Measurements from ENCODE around the gene GRK1.
"Not testable (repeated sequence)": the region's sequence is repeated elsewhere in the genome, so short reads cannot be mapped to it uniquely, and the experiment has no call there.

The GRK1 gene

DNA sequence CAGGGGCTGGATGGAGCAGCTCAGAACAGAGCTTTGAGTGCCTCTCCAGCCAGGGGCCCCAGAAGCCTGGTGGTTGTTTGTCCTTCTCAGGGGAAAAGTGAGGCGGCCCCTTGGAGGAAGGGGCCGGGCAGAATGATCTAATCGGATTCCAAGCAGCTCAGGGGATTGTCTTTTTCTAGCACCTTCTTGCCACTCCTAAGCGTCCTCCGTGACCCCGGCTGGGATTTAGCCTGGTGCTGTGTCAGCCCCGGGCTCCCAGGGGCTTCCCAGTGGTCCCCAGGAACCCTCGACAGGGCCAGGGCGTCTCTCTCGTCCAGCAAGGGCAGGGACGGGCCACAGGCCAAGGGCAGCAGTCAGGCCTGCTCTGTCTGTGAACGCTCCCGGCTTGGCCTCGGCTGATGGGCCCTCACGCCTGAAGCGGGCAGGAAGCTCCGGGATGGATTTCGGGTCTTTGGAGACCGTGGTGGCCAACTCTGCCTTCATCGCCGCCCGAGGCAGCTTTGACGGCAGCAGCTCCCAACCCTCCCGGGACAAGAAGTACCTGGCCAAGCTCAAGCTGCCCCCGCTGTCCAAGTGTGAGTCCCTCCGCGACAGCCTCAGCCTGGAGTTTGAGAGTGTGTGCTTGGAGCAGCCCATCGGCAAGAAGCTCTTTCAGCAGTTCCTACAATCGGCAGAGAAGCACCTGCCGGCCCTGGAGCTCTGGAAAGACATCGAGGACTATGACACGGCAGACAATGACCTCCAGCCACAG is at the start of gene GRK1:
GRK1 (plus strand) TSS at position 269 of the 751 bp plus-strand sequence; CDS start at position 437, 168 bp downstream.
- no peak for DNase-seq (ENCODE audit: low spot score)

DNA sequence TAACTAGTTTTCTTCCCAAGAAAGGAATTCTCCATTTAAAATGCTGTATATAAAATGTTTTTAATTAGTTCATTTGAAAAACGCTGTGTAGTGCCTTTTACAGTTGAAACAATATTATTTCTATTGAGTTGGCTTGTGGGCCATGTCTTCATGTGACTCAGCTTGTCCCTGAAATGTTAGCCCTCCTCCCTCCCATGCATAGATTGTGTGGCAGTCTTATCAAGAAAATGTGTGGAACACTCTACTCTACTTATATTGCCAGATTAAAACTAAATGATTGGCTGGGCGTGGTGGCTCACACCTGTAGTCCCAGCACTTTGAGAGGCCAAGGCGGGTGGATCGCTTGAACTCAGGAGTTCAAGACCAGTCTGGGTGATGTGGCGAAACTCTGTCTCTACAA is 49.1 kb upstream of the GRK1 start:
- DNase-seq (ENCODE audit: low spot score): no peak

DNA sequence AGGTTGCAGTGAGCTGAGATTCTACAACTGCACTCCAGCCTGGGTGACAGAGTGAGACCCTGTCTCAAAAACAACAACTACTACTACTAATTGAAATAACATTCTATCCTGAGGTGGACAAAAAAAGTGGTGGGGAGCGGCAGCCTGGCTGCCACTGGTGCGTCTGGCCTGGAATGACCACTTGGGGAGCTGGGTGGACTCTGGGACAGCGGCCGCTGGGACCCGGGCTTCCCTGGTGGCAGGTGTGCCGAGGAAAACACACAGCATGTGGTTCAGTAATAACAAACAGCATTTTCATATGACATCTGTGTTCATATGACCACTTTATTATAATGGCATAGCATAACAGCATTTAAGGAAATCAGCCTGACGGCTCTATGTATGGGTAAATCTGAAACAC is 48.6 kb upstream of the GRK1 start:
- DNase-seq (ENCODE audit: low spot score): no peak

DNA sequence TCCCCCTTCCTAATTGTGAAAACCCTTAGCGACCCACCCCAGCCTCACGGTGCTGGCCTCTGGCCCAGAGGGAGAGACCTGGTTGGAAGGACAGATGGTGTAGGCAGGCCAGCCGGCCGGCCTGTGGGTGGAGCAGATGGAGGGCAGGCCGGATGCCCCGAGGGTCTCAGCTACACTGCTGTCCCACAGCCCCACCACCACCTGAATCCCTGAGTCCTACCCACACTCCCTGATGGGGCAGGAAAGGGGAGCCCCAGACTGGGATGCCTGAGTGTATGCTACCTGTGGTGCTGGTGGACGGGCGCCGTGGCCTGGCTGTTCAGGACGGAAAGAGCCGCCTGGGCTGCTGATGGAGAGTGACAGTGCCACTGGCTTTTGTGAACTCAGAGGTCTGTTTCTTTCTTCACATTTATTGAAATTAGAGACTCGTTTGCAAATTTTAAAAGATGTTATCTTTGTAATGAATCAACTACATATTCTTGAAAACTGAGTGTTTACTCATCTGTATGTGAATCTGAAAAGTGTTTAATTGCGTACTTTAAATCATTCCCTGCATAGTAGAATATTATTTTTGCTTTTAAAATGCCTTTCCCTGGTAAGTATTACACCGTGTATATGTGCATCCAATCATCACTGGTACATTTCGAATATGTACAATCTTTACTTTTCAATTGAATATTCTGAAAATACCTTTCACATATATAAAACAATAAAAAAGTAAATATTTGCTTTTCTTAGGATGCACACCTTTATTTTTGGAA is 46.8 kb upstream of the GRK1 start:
- no peak for DNase-seq (ENCODE audit: low spot score)

DNA sequence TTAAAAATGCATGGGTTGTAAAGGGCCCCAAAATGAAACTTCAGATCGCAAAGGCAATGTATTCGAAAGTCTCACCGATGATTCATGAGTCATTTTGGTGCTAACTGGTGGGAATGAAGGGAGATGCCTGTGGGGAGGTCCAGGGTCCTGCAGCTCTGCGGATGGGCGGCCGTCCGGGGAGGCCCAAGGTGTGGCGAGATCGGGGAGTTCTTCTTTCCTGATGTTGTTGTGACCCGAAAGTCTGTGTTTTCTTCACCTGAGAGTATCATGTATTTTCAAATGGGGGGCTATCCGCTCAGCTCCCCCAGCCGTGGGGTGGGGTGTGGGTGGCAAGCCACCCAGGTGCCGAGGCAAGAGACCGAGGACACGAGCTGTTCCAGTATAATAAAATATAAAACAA is 46.0 kb upstream of the GRK1 start:
- no peak for DNase-seq (ENCODE audit: low spot score)

DNA sequence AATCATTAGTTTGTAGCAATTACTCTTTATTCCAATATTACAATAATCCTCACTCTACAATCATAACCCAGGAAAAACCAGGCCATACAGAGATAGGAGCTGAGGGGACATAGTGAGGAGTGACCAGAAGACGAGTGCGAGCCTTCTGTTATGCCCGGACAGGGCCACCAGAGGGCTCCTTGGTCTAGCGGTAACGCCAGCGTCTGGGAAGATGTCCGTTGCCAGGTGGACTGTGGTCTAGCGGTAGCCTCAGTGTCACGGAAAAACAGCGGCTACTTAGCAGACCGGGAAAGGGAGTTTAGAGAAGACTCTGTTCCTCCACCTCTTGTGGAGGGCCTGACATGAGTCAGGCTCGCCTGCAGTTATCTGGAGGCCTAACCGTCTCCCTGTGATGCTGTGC is 45.5 kb upstream of the GRK1 start:
- not testable (repeated sequence) for DNase-seq (ENCODE audit: low spot score)

DNA sequence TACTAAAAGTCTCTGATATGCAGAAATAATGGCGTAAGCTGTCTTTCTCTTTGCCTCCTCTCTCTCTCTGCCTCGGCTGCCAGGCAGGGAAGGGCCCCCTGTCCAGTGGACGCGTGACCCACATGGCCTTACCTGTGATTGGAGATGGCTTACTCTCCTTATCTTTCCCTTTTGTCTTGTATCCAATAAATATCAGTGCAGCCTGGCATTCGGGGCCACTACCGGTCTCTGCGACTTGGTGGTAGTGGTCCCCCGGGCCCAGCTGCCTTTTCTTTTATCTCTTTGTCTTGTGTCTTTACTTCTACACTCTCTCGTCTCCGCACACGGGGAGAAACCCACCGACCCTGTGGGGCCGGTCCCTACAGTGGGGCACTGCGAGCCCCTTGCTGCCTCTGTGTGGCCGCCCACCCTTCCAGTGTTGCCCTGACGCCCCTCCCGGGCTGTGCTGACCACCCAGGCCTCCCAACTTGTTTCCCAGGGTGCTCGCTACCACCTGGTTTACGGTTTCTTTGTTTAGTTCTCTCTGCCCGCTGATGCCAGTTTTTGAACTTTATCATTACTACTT is 45.0 kb upstream of the GRK1 start:
- DNase-seq (ENCODE audit: low spot score): not testable (repeated sequence)

DNA sequence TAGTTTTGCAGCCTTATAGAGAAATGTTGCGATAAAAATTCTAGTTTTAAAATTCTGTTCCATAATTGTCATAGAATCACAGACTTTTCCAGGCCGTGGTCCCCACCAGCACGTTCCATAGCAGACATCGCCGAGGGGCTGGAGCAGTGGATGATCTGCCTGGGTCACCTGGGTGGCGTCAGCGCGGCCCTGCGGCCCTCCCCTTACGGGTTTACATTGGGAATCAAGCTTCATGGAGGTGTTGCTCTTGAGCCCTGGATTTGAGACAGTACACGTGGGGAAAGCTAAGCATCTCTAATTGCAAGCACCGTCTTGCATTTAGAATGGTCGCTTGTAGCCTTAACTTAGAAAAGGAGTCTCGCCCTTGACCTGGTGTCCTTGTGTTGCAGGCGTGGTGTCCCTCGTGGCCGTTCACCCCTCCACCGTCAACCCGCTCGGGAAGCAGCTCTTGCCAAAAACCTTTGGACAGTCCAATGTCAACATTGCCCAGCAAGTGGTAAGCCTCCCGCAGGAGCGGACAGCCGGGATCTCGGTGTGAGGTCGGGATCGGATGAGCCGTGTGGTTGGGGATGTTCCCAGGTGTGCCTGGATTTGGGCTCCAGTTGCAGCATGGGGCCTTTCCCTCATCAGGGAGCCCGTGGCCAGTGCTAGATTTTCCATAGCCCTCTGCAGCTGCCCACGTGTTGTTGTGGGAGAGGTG is 44.1 kb upstream of the GRK1 start:
- DNase-seq (ENCODE audit: low spot score): no peak

DNA sequence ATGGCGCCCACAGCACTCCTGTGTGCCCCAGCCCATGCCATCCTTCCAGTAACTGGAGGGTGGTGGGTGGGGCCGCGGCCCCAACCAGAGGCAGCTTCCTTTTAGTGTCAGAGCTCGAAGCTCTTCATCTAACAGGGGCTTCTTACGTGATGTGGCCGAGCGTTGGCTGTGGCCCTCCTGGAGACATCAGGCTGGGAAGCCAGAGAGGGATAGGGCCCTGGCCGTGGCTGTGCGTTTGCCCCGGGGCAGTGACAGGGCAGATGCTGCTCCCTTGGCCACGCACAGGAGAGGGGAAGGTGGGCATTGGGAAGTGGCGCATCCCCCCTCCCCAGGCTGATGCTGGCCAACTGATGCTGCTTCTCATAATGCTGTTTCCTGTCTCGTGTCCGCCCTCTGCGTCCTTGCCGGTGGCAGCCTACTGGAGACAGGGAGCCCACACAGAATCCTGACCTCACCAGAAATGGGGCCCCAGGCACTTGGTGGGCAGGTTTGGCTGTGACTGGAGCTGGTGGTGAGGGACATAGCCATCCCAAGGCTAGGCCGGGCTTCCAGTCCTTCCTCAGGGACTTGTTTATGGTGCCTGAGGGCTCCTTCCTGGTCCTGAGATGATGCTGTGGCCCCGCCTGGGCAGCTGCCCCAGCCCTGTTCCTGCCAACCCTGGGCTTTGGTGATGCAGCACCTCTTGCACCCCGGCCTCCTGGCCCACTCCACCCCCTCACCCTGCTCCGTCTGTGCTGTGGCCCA is 43.4 kb upstream of the GRK1 start:
- DNase-seq (ENCODE audit: low spot score): no peak

DNA sequence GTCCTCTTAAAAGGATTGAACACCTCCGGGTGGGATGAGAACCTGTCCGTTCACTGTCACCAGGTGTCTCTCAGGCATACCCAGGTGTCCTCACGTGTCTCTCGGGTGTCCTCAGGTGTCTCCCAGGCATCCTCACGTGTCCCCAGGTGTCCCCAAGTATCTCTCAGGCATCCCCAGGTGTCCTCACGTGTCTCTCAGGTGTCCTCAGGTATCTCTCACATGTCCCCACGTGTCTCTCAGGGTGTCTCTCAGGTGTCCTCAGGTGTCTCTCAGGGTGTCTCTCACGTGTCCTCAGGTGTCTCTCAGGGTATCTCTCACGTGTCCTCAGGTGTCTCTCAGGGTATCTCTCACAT is 42.8 kb upstream of the GRK1 start:
- no peak for DNase-seq (ENCODE audit: low spot score)

DNA sequence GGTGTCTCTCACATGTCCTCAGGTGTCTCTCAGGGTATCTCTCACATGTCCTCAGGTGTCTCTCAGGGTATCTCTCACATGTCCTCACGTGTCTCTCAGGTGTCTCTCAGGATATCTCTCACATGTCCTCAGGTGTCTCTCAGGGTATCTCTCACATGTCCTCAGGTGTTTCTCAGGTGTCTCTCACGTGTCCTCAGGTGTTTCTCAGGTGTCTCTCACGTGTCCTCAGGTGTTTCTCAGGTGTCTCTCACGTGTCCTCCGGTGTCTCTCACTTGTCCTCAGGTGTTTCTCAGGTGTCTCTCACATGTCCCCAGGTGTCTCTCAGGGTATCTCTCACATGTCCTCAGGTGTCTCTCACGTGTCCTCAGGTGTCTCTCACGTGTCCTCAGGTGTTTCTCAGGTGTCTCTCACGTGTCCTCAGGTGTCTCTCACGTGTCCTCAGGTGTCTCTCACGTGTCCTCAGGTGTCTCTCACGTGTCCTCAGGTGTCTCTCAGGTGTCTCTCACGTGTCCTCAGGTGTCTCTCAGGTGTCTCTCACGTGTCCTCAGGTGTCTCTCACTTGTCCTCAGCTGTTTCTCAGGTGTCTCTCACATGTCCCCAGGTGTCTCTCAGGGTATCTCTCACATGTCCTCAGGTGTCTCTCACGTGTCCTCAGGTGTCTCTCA is 42.2 kb upstream of the GRK1 start:
- DNase-seq (ENCODE audit: low spot score): not testable (repeated sequence)

DNA sequence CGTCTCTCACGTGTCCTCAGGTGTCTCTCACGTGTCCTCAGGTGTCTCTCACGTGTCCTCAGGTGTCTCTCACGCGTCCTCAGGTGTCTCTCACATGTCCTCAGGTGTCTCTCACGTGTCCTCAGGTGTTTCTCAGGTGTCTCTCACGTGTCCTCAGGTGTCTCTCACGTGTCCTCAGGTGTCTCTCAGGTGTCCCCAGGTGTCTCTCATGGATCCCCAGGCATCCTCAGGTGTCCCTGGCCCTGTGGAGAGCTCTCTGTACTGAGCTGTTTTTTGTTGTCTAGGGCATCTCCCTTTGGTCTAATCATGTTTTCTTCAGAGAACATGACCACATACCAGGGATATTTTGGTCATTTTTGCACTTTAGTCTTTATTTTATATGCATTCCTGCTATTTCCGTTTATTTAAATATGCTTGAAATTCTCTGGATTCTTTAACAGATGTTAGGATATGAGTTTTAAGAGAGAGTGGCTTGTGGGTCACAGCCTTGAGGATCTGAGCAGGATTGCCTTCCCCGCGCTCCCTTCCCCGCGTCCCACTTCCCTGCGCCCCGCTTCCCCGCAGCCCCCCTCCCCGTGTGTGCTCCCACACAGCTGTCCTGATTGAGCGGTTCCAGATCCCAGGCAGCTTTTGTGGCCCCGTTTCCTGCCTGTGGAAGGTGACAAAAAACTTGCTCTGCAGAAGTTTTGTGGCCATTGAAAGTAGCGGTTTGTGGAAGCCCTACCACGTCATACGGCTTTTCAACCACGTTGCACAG is 40.9 kb upstream of the GRK1 start:
- DNase-seq (ENCODE audit: low spot score): no peak

DNA sequence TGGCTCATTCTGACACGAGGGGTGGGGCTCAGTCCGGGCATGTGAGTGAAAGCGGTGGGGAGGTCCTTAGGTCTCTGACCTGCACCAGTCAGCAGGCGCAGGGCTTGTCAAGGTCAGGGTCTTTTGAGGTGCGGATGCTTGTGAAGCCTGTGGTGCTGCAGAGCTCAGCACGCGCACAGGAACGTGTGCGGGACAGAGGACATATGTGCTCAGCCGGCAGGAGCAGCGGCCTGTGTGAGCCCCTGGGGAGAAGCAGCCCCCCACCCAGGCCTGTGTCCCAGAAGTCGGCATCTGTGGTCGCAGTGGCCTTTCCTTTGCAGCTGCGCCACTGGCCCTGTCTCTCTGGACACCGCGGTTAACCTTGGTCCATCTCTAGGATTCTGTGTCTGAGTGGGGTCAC is 39.9 kb upstream of the GRK1 start:
- DNase-seq (ENCODE audit: low spot score): no peak

DNA sequence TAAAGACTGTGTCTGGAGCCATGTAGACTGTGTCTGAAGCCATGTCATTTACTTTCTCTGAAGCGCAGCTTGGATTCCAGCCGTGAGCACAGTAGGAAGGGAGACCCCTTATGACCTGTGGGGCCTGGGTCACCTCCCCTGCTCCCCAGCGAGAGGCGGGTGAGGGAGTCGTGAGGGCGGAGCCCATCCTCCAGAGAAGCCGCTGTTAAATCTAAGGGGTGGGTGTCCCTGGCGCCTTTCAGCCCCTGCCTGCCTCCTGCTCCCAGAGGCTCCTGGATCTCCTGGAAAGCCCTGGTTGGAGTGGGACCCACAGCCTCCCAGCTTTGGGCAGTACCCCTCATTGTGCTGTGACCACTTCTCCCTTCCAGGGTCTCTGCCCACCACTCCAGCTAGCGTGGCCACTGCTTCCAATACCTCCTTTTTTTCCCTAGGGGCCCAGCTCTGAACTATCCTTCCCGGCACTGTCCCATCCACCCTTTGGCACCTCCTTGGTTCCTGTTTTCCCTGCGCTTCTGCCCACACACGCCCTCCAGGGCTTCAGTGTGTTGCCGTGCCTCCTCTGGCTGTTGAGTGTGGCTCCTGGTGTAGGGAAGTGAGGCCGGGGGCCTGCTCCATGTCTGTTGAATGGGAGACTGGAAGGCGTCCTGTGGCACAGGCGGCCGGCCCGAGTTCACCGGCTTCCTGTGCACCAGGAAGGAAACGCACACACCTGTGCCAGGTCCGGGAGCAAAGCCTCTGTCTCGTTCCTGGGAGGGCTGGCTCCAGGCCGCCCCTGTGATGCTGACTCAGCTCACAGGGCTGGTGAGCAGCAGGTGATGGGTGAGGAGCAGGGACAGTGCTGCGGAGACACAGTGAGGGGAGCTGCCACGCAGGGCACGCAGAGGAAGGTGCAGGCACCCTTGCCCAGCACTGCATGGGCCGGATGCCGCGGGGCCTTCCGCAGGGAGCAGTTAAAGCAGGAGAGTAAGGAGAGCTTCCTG is 38.4 kb upstream of the GRK1 start:
- no peak for DNase-seq (ENCODE audit: low spot score)

DNA sequence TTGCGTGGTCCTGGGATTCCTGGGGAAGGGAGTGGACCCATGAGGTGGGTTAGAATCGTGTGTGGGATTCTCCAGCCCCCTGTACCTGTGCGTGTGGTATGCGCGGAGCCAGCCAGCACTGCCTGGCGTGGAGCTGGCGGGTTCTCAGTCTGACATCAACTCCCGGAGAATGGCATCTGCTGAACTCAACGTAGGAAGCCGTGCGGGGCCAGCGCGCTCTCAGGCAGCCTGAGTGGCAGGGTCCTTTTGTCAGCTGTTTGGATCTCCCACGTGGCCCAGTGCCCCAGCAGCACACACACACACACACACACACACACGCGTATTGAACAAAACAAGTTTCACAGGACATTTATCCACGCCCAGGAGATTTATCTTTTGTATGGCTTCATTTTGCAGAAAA is 37.2 kb upstream of the GRK1 start:
- no peak for DNase-seq (ENCODE audit: low spot score)

DNA sequence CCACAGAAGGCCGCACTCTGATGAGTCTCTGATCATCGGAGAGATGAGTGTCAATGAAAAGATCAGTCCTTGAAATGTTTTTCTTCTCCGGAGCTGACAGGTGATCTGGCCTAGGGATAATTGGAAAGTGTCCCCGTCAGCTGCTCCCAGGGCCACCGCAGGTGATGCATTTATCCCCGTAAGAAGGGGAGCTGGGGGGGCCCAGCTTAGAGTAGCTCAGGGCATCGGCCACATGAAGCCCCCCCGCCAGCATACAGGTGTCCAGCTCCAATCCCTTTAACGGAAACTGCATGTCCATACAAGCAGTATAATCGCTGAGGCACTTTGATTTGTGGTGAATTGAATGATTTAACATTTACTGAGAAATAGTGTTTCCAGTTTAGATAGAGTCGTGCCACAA is 36.7 kb upstream of the GRK1 start:
- no peak for DNase-seq (ENCODE audit: low spot score)

DNA sequence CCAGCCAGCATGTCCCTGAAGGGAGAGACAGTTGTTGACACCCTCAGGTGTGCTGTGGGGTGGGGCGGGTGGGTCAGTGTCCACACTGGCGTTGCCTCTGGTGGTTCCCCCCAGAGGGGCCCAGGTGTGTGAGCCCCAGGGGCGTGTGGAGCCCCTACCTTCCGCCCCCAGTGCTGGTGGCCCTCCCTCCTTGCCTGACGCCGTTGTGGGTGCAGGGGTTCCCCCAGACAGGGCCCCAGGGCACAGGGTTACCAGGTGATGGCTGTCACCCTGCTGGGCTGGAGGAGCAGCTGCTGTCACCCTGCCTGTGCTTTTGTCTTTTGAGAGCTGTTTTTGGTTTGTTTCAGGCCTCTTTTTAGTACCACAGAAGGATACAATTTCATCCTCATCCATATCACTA is 36.2 kb upstream of the GRK1 start:
- no peak for DNase-seq (ENCODE audit: low spot score)

DNA sequence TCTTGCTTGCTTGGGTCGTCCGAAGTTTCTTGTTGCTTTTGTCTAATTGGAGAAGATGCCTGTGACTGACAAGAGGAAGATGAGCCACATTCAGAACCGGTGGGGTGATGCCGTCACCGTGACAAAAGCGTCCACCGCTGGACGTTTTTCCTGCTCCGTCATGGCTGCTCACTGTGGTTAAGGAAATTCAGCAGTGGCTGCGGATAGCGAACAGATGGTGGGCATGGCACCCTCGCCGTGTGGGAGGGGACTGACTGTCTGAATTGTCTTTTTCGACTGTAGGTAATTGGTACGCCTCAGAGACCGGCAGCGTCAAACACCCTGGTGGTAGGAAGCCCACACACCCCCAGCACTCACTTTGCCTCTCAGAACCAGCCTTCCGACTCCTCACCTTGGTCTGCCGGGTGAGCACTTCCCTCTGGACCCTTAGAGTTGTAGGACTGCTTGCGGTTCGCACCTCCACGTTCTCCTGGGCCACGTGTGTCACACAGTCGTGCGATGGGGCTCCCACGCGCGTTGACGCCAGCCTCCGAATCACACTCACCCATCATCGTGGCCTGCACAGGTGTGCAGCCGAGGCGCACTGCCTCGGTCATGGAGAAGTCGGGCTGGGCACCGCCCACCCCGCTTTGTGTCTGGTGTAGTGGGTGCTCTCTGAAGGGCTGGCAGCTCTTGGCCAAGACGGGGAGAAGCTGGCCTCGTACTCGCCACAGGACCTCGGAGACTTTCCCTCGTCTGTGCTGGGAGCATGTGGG is 35.5 kb upstream of the GRK1 start:
- DNase-seq (ENCODE audit: low spot score): no peak

All from CD4-positive, alpha-beta T cell treated with Interleukin-2 at 100 ng/mL for 4 hours (primary cell).